ENCODE results near the gene ID4.

ID4 gene

DNA sequence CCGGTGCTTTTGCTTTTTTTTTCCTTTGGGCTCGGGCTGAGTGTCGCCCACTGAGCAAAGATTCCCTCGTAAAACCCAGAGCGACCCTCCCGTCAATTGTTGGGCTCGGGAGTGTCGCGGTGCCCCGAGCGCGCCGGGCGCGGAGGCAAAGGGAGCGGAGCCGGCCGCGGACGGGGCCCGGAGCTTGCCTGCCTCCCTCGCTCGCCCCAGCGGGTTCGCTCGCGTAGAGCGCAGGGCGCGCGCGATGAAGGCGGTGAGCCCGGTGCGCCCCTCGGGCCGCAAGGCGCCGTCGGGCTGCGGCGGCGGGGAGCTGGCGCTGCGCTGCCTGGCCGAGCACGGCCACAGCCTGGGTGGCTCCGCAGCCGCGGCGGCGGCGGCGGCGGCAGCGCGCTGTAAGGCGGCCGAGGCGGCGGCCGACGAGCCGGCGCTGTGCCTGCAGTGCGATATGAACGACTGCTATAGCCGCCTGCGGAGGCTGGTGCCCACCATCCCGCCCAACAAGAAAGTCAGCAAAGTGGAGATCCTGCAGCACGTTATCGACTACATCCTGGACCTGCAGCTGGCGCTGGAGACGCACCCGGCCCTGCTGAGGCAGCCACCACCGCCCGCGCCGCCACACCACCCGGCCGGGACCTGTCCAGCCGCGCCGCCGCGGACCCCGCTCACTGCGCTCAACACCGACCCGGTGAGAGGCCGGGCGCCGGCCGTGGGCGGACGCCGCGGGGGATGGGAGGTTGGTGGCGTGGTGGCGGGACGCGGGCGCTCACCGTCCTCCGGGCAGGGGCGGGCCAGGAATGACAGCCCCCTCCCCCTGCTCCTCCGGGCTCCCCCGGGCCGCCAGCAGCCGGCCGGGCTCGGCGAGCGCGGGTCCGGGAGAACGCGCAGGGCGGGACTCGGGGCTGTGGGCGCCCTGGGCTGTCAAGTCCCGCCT lies 606 bp downstream of the ID4 start:
- CTCF ChIA-PET, result interaction anchor here (1.0 to 1.1 kb wide), 2 partner anchors 514 to 814 kb away, joined by 3 read pairs; no protein-coding TSS in a partner anchor
- Histone ChIP-seq H3K4me3 (ENCODE audit: low read depth, low read length) (peak overlapping the region; percentile 94), H3K4me1 (ENCODE audit: control insufficient read depth, insufficient read depth, low read length) (peaks cover 23% of the 10 kb centered on the region), H3K36me3 (ENCODE audit: control insufficient read depth in 2 of 2, insufficient read depth in 1 of 2, low read length in 2 of 2) (peaks cover 10 to 16% of the 10 kb centered on the region in 2 experiments; a peak in 2 of 3 replicates), H3K9me3 (ENCODE audit: control insufficient read depth, insufficient read depth, low read depth, low read length) (no peaks in the 10 kb centered on the region), H3K27ac (ENCODE audit: extremely low read depth, low read depth, low read length) (peak overlapping the region; percentile 99)
- POLR2A ChIA-PET, result interaction anchor here (0.5 to 5.3 kb wide), 57 partner anchors 11 to 1574 kb away, joined by 3 to 148 read pairs (median 4); partner anchors contain the start of gene DEK
- TF ChIP-seq ZNF692 (tag by site-specific recombination; IDR thresholded peaks at IDR 0.05) (peak; percentile 6; the same call in 1 of the 2 replicates), ZNF501 (tag by site-specific recombination; IDR thresholded peaks at IDR 0.05) (no peak), GFI1B (tag by site-specific recombination; IDR thresholded peaks at IDR 0.05) (0 out of 2 replicates have a peak, but pooled peaks have one; percentile 16), HOXA7 (CRISPR knock-in tag; IDR thresholded peaks at IDR 0.05; ENCODE audit: borderline replicate concordance) (no peak), ZNF518A (tag by site-specific recombination; conservative IDR thresholded peaks at IDR 0.05; ENCODE audit: low read depth) (no peak), ZNF274 (IDR thresholded peaks at IDR 0.05; ENCODE audit: low read length) (no peak), ZNF274 (tag by site-specific recombination; IDR thresholded peaks at IDR 0.05; ENCODE audit: borderline replicate concordance) (no peak), ZNF791 (tag by site-specific recombination; IDR thresholded peaks at IDR 0.05) (no peak), ZNF350 (tag by site-specific recombination; IDR thresholded peaks at IDR 0.05) (no peak), GLI4 (tag by site-specific recombination; IDR thresholded peaks at IDR 0.05) (0 out of 2 replicates have a peak, but pooled peaks have one; percentile 37), ZIC2 (tag by site-specific recombination; IDR thresholded peaks at IDR 0.05) (no peak), ZNF830 (tag by site-specific recombination; IDR thresholded peaks at IDR 0.05; ENCODE audit: low read depth) (no peak), ZNF266 (tag by site-specific recombination; IDR thresholded peaks at IDR 0.05; ENCODE audit: low read depth) (no peak), ZNF10 (tag by site-specific recombination; IDR thresholded peaks at IDR 0.05) (0 out of 2 replicates have a peak, but pooled peaks have one; percentile 42), ZBTB11 (tag by site-specific recombination; conservative IDR thresholded peaks at IDR 0.05; ENCODE audit: low read depth) (no peak), WT1 (tag by site-specific recombination; IDR thresholded peaks at IDR 0.05) (peak; percentile 12; the same call in 1 of the 2 replicates), ZNF621 (tag by site-specific recombination; IDR thresholded peaks at IDR 0.05) (no peak), ZNF174 (tag by site-specific recombination; IDR thresholded peaks at IDR 0.05) (no peak), ZNF747 (tag by site-specific recombination; IDR thresholded peaks at IDR 0.05) (no peak), ZNF707 (tag by site-specific recombination; IDR thresholded peaks at IDR 0.05) (no peak), ZEB2 (tag by site-specific recombination; IDR thresholded peaks at IDR 0.05) (no peak; the same call in 1 of the 2 replicates)
- TF ChIP-seq, protein P1, sequence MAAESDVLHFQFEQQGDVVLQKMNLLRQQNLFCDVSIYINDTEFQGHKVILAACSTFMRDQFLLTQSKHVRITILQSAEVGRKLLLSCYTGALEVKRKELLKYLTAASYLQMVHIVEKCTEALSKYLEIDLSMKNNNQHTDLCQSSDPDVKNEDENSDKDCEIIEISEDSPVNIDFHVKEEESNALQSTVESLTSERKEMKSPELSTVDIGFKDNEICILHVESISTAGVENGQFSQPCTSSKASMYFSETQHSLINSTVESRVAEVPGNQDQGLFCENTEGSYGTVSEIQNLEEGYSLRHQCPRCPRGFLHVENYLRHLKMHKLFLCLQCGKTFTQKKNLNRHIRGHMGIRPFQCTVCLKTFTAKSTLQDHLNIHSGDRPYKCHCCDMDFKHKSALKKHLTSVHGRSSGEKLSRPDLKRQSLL (tag by site-specific recombination; IDR thresholded peaks at IDR 0.05), result no peak
- TF ChIP-seq, protein P2, sequence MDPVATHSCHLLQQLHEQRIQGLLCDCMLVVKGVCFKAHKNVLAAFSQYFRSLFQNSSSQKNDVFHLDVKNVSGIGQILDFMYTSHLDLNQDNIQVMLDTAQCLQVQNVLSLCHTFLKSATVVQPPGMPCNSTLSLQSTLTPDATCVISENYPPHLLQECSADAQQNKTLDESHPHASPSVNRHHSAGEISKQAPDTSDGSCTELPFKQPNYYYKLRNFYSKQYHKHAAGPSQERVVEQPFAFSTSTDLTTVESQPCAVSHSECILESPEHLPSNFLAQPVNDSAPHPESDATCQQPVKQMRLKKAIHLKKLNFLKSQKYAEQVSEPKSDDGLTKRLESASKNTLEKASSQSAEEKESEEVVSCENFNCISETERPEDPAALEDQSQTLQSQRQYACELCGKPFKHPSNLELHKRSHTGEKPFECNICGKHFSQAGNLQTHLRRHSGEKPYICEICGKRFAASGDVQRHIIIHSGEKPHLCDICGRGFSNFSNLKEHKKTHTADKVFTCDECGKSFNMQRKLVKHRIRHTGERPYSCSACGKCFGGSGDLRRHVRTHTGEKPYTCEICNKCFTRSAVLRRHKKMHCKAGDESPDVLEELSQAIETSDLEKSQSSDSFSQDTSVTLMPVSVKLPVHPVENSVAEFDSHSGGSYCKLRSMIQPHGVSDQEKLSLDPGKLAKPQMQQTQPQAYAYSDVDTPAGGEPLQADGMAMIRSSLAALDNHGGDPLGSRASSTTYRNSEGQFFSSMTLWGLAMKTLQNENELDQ (tag by site-specific recombination; IDR thresholded peaks at IDR 0.05; ENCODE audit: low read depth), result no peak
